Subcutaneous adipose tissue (tissue), 4 donors: ENCODE data around the gene FAM163A. TPM values are rescaled to one million over a fixed set of nuclear protein-coding genes. Genes with fewer than 3 reads are reported as not detected.

ENCODE experiments used
- total RNA-seq, 4 donors: library from RNA; depleted of rRNA; stranded (reverse); fragments of >200 nt; gene quantifications; one replicate each; pipeline ENCODE4 v1.1.0, GENCODE V29; 2016
- TF ChIP-seq, protein P1 (sequence below): fragments of 450-650 bp; IDR thresholded peaks from one replicate; pipeline ENCODE4 v1.5.1; 2016; ENCODE audit warnings: low read depth, mild to moderate bottlenecking, control low read depth, antibody characterized with exemption, moderate library complexity

The FAM163A gene
- total RNA-seq, 4 donors from 2014 or later = not detected

DNA sequence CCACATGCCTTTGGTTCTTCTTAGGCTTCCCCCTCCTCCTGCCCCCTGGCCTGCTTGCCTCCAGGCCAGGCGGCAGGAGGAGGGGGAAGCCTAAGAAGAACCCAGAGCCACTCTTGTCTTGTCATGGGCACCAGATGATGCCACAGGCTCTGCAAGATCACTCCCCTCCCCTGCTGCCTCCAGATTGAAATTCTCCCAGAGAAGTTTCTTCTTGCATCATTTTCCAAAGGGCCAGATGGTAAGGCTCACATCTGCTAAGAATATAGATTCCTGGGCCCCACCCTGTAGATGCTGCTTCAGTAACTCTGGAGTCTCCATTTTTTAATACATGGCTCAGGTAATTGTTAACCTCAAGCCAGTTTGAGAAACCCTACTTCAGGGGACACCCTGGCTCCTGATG lies 60.8 kb downstream of the FAM163A start:
- TF ChIP-seq, protein P1, sequence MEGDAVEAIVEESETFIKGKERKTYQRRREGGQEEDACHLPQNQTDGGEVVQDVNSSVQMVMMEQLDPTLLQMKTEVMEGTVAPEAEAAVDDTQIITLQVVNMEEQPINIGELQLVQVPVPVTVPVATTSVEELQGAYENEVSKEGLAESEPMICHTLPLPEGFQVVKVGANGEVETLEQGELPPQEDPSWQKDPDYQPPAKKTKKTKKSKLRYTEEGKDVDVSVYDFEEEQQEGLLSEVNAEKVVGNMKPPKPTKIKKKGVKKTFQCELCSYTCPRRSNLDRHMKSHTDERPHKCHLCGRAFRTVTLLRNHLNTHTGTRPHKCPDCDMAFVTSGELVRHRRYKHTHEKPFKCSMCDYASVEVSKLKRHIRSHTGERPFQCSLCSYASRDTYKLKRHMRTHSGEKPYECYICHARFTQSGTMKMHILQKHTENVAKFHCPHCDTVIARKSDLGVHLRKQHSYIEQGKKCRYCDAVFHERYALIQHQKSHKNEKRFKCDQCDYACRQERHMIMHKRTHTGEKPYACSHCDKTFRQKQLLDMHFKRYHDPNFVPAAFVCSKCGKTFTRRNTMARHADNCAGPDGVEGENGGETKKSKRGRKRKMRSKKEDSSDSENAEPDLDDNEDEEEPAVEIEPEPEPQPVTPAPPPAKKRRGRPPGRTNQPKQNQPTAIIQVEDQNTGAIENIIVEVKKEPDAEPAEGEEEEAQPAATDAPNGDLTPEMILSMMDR = no peak

DNA sequence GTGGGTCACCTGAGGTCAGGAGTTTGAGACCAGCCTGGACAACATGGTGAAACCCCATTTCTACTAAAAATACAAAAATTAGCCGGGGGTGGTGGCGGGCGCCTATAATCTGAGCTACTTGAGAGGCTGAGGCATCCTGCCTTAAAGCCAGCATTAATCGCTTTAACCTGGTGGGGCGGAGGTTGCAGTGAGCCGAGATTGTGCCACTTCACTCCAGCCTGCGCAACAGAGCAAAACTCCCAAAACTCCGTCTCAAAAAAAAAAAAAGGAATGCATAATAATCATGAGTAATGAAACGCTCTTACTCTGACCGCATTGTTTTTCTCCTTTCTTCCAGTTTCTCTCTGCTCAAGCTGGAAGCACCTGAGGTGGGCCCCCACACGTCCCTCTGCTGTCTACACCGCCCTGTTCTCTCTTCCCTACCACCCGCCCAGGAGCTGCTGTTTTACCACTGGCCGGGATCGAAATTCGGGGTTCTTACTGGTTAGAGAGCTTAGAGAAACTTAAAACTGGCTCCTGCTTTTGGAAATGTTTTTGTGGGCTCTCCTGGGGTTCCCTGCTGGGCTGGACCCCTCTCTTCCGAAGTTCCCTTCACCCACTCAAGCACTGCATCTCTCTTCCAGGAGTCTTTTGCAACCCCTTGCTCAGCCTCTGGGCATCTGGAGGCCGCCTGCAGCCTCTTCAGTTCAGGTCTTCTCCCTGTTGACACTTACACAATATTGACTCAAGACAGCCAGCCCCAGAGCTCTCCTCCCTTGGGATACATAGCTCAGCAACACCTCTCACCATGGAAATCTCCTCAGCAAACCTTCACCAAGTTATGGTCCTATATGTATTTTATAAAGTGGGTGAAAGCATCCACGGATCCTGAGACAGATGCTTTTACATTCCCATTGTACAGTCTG lies 62.5 kb downstream of the FAM163A start:
- TF ChIP-seq, protein P1 = no peak

DNA sequence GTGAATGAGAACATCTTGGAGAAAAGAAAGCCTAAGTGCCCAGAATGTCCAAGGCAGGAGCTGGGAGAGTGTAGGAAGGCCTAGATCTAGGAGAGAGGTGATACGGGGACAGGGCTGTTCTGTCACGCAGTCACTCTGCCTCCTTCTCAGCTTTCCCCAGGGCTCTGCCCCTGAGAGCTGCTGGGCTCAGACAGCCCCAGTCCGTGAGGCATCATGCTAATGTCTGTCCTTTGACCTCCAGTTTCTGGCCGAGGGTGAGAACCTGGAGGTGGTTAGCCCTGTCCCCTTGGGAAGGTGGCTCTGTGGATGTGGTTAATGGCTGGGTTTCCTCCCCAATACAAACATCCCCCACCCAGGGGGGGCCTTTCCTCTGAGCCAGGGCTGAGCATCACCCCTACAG lies 63.2 kb downstream of the FAM163A start:
- TF ChIP-seq, protein P1 = no peak

DNA sequence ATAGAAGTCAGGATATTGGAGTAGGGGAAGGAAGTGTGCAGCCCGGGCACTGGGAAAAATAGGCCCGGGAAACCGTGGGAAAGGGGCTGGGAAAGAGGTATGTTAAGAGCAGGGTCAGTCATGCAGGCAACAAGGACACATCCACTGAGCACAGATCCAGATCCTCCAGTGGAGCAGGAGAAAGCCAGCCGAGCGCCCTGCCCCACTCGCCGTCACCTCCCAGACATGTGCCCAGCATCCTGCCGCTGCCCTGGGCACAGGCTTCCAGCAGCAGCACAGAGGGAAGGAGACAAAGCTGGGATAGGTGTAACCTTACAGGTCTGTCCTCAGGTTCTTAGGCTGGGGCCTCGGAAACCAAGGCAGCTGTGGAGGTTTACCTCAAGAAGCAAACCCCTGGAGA lies 64.2 kb downstream of the FAM163A start:
- TF ChIP-seq, protein P1 = no peak

DNA sequence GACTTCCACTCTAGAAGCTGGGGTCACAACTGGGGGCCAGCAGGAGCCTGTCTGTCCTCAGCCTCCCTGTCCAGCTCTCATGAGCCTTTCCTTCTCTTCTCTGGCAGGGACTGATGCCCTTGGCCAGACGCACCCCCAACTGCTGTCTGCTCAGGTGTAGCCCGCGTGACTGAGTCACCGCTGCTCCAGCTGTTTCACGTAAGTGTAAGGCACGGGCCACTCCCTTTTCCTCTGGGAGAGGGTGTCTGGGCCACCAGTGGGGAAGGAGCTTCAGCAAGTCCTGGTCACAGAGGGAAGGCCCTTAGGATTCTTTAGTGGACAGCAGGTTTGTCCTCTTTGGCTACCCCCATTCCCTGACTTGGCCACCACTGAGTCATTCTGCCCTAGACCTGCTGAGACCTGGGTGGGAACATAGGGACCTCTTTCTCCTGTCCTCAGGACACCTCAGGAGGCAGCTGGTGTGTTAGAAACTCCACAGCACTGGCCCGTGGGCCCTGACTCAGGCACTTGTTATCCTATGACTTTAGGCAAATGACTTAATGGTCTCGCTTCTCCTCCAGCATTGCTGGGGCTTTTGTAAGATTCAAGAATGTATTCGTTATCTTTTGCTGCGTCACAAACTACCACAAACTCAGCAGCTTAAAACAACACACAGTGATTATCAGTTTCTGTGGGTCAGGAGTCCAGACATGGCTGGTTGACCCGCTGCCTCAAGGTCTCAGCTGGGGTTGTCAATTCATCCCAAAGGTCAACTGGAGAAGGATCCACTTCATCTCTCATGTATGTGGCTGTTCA lies 64.8 kb downstream of the FAM163A start:
- TF ChIP-seq, protein P1 = no peak

DNA sequence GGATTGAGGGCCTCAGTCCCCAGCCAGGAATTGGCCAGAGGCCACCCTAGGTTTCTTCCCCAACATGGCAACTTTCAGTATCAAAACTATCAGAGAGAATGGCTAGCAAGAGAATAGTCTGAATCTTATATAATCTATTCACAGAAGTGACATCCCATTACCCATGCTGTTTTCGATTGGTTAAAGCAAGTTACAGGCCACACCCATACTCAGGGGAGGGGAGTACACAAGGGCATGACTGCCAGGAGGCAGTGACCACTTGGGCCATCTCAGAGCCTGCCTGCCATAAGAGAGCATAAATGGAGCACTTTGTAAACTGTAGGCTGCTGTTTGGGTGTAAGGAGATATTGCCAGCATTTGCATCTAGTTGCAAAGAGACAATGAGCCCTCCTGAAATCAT lies 65.4 kb downstream of the FAM163A start:
- TF ChIP-seq, protein P1 = no peak
